Measurements from ENCODE around the gene ARHGEF7. TPM values are rescaled to one million over a fixed set of nuclear protein-coding genes. Genes with fewer than 3 reads are reported as not detected.

ARHGEF7 gene
- total RNA-seq, 2 experiments from 2014 or later = 67.0 to 71.2 TPM

- no peaks in the 10 kb centered on the region for H3K9me3 Mint-ChIP-seq
- ChIA-PET CTCF (no interaction called here), POLR2A (no interaction called here)
- DNase-seq (no peak), ATAC-seq (no peak)
- peaks cover 11% of the 10 kb centered on the region for H3K4me1 Mint-ChIP-seq (ENCODE audit: low read depth)
- peaks cover 43% of the 10 kb centered on the region for H3K36me3 Mint-ChIP-seq (ENCODE audit: low read depth)
- intact Hi-C loops (cut with micrococcal nuclease) = no loop called here
- TF ChIP-seq, protein P1, sequence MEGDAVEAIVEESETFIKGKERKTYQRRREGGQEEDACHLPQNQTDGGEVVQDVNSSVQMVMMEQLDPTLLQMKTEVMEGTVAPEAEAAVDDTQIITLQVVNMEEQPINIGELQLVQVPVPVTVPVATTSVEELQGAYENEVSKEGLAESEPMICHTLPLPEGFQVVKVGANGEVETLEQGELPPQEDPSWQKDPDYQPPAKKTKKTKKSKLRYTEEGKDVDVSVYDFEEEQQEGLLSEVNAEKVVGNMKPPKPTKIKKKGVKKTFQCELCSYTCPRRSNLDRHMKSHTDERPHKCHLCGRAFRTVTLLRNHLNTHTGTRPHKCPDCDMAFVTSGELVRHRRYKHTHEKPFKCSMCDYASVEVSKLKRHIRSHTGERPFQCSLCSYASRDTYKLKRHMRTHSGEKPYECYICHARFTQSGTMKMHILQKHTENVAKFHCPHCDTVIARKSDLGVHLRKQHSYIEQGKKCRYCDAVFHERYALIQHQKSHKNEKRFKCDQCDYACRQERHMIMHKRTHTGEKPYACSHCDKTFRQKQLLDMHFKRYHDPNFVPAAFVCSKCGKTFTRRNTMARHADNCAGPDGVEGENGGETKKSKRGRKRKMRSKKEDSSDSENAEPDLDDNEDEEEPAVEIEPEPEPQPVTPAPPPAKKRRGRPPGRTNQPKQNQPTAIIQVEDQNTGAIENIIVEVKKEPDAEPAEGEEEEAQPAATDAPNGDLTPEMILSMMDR (IDR thresholded peaks at IDR 0.05) = no peak
- no peak overlapping the region for H3K27ac Mint-ChIP-seq
- no peaks in the 10 kb centered on the region for H3K27me3 Mint-ChIP-seq
- no peak overlapping the region for H3K4me3 Mint-ChIP-seq
These were observed 183.3 kb downstream of the ARHGEF7 start for GRCh38 chr13:111298214-111298975.

DNA sequence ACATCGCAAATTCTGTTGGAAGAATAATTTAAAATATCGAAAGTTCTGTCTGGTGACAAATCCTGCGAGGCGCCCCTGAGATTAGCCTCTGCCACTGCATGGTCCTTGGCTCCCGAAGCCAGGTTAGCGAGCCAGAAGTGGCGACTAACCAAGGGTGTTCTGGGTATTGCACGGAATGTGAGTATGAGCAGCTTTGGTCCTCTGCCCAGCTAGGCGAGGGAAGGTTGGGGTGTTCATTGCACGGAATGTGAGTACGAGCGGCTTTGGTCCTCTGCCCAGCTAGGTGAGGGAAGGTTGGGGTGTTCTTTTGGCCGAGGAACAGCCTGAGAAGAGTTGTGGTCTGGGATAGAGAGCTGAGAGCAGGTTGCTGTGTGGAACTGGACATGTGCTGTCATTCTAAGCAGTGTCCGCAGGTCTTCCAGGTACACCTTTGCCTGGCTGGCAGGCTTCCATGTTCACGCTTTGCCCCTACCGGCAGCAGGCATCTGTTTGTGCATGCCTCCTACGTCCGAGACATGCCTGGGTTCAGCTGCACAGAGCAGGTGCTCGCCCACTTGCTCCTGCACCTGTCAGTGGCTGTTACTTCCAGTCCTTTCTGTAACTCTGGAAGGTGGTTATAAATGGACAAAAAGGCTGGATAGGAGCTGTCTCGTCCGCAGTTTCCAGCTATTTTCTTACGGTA, 187.1 kb downstream of the ARHGEF7 start:
- peaks cover 64% of the 10 kb centered on the region for H3K36me3 Mint-ChIP-seq (ENCODE audit: low read depth)
- intact Hi-C loops (cut with micrococcal nuclease) = no loop called here
- ChIA-PET CTCF (interaction anchor here (0.9 to 1.3 kb wide), 2 partner anchors 35 to 234 kb away, joined by 3 read pairs; no protein-coding TSS in a partner anchor), POLR2A (interaction anchor here (0.7 kb wide), 1 partner anchor 17 kb away, joined by 4 read pairs; no protein-coding TSS in a partner anchor)
- H3K27ac Mint-ChIP-seq = no peak overlapping the region
- H3K4me1 Mint-ChIP-seq (ENCODE audit: low read depth) = peaks cover 4% of the 10 kb centered on the region
- DNase-seq = no peak
- TF ChIP-seq, protein P1 (IDR thresholded peaks at IDR 0.05) = no peak
- no peak overlapping the region for H3K4me3 Mint-ChIP-seq
- no peaks in the 10 kb centered on the region for H3K27me3 Mint-ChIP-seq
- peaks cover 3% of the 10 kb centered on the region for H3K9me3 Mint-ChIP-seq
- no peak for ATAC-seq

DNA sequence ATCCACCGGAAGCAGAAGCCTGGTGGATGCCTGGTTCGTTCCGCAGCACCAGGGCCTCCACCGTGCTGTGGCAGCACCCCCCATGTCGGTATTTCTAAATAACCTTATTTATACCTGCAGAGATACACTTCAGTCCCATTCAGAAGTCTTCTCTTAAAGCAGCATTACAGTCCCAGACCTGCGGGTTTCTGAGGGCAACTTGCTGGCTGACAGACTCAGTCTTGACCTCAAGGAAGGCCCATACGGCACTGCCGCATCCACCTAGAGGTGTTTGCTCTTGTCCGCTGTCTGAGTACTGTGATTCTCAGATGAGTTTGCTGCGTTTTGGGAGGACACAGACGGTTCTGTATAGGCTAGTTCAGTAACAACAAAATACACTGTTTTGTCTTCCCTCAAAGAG, 188.4 kb downstream of the ARHGEF7 start:
- ChIA-PET POLR2A (no interaction called here), CTCF (no interaction called here)
- Mint-ChIP-seq H3K4me3 (no peak overlapping the region), H3K27ac (no peak overlapping the region), H3K4me1 (ENCODE audit: low read depth) (peaks cover 4% of the 10 kb centered on the region), H3K9me3 (peaks cover 3% of the 10 kb centered on the region), H3K27me3 (no peaks in the 10 kb centered on the region), H3K36me3 (ENCODE audit: low read depth) (peaks cover 66% of the 10 kb centered on the region)
- intact Hi-C loops (cut with micrococcal nuclease) = no loop called here
- TF ChIP-seq, protein P1 (IDR thresholded peaks at IDR 0.05) = no peak
- DNase-seq (no peak), ATAC-seq (no peak)

- H3K27ac Mint-ChIP-seq = no peak overlapping the region
These were observed 189.0 kb downstream of the ARHGEF7 start for GRCh38 chr13:111304041-111304544.

More at GRCh38 chr13:111304041-111304544, 189.0 kb downstream of the ARHGEF7 start:
- ATAC-seq (peak; percentile 66), DNase-seq (no peak)
- Mint-ChIP-seq H3K4me3 (no peak overlapping the region), H3K27me3 (no peaks in the 10 kb centered on the region), H3K36me3 (ENCODE audit: low read depth) (peaks cover 70% of the 10 kb centered on the region), H3K4me1 (ENCODE audit: low read depth) (peaks cover 4% of the 10 kb centered on the region), H3K9me3 (peaks cover 5% of the 10 kb centered on the region)
- POLR2A ChIA-PET = no interaction called here
- intact Hi-C loops (cut with micrococcal nuclease) = no loop called here
- CTCF ChIA-PET = no interaction called here
- TF ChIP-seq, protein P1 (IDR thresholded peaks at IDR 0.05) = no peak

Data from activated CD8-positive, alpha-beta T cell treated with anti-CD3 and anti-CD28 coated beads for 36 hours (primary cell).